Ascending aorta (tissue), 2 donors: Measurements from ENCODE around the gene IQGAP2. TPM values are rescaled to one million over a fixed set of nuclear protein-coding genes. Genes with fewer than 3 reads are reported as not detected.

ENCODE experiments used
- DNase-seq, 2 donors: peaks; one replicate each; pipeline ENCODE4 v3.0.0-alpha.2; 2019; ENCODE audit warnings: low spot score in 2 of 2
- H3K27ac ChIP-seq, 2 donors: fragments of 200-600 bp; sonication (generic); one replicate each; pipeline ENCODE4 v1.5.1; 2016 to 2017; ENCODE audit warnings: mild to moderate bottlenecking in 1 of 2
- H3K27me3 ChIP-seq: fragments of 200-600 bp; sonication (generic); one replicate; pipeline ENCODE4 v1.5.1; 2017
- H3K36me3 ChIP-seq, 2 donors: fragments of 200-600 bp; sonication (generic); one replicate each; pipeline ENCODE4 v1.5.1; 2016
- H3K4me1 ChIP-seq, 2 donors: fragments of 200-600 bp; sonication (generic); one replicate each; pipeline ENCODE4 v1.5.1; 2016 to 2017; ENCODE audit warnings: mild to moderate bottlenecking in 1 of 2
- H3K4me3 ChIP-seq, 2 donors: fragments of 200-600 bp; sonication (generic); one replicate each; pipeline ENCODE4 v1.5.1; 2016 to 2017; ENCODE audit warnings: mild to moderate bottlenecking in 1 of 2
- H3K9me3 ChIP-seq, 2 donors: fragments of 200-600 bp; sonication (generic); one replicate each; pipeline ENCODE4 v1.5.1; 2016
- intact Hi-C: fragments of 100-400 bp; cut with DNase I; formaldehyde crosslinking; loops from one replicate; pipeline ENCODE4 v1.15.1; 2023
- total RNA-seq: library from RNA; depleted of rRNA; stranded (reverse); fragments of >200 nt; gene quantifications from one replicate; pipeline ENCODE4 v1.1.0, GENCODE V29; 2016
- TF ChIP-seq, protein P1 (sequence below), 3 experiments: fragments of 200-600 bp in 2 of 3; fragments of 450-650 bp in 1 of 3; sonication (generic) in 2 of 3; IDR thresholded peaks; one replicate each; pipeline ENCODE4 v1.5.1; 2016 to 2019; ENCODE audit warnings: antibody characterized with exemption in 3 of 3, mild to moderate bottlenecking in 1 of 3, moderate library complexity in 1 of 3

The IQGAP2 gene
- total RNA-seq, 1 donor from 2014 or later = 19.8 TPM

DNA sequence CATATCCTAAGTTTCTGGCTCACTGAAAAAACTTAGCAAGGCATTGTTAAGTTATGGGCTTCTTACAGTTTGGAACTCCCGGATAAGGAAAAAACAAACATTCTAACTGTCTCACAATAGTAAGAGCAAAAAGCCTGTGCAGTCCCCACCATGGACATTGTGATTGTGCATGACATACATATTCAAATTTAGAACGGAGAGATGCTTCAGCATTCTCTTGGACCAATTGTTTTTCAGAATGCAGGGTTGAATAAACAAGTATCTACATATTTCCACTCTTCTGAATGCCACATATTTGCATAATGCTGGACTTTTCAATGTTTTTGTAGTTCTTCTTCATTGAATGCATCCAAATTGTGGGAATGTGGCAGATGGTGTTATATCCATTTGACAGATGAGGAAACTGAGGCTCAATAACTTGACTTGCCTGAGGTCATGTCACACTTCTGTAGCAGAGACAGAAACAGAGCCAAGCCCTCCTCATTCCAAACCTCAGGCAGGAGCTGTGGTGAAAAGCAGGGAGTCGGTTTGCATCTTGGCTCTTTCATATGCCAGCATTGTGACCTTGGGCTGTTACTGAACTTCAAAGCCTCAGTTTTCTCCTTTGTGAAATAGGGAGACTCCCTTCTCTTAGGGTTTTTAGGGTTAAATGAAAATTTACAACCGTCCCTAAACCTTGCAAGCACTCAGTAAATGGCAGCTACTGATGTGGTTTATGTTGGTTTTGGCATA lies 95.1 kb downstream of the IQGAP2 start:
- Histone ChIP-seq H3K27ac (no peak overlapping the region), H3K36me3 (no peaks in the 10 kb centered on the region), H3K4me1 (no peaks in the 10 kb centered on the region), H3K4me3 (no peak overlapping the region), H3K9me3 (no peaks in the 10 kb centered on the region), H3K27me3 (no peaks in the 10 kb centered on the region)
- intact Hi-C loops = no loop called here
- DNase-seq = no peak
- TF ChIP-seq, protein P1, sequence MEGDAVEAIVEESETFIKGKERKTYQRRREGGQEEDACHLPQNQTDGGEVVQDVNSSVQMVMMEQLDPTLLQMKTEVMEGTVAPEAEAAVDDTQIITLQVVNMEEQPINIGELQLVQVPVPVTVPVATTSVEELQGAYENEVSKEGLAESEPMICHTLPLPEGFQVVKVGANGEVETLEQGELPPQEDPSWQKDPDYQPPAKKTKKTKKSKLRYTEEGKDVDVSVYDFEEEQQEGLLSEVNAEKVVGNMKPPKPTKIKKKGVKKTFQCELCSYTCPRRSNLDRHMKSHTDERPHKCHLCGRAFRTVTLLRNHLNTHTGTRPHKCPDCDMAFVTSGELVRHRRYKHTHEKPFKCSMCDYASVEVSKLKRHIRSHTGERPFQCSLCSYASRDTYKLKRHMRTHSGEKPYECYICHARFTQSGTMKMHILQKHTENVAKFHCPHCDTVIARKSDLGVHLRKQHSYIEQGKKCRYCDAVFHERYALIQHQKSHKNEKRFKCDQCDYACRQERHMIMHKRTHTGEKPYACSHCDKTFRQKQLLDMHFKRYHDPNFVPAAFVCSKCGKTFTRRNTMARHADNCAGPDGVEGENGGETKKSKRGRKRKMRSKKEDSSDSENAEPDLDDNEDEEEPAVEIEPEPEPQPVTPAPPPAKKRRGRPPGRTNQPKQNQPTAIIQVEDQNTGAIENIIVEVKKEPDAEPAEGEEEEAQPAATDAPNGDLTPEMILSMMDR (IDR thresholded peaks at IDR 0.05) = no peak

DNA sequence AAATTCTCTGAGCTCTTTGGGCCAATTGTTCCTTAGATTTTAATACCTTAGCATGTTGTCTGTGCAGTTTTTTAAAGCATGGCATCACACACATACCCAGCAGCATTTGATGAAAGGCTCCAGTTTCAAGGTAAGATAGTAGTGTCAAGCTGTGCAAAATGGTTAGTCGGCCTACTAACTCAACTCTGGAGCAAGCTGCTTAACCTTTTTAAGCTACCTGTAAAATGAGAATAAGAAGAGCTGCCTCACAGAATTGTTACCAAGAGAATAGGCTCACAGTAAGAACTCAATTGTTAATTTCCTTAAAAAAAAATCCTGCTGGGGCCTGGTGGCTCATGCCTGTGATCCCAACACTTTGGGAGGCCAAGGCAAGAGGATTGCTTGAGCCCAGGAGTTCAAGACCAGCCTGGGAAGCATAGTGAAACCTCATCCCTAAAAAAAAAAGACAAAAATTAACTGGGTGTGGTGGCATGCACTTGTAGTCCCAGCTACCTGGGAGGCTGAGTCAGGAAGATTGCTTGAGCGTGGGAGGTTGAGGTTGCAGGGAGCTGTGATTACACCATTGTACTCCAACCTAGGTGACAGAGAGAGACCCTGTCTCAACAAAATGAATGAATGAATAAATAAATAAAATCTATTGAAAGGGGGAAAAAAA lies 96.5 kb downstream of the IQGAP2 start:
- Histone ChIP-seq H3K4me1 (no peaks in the 10 kb centered on the region), H3K9me3 (no peaks in the 10 kb centered on the region), H3K27ac (no peak overlapping the region), H3K27me3 (no peaks in the 10 kb centered on the region), H3K36me3 (no peaks in the 10 kb centered on the region), H3K4me3 (no peak overlapping the region)
- no peak for DNase-seq
- TF ChIP-seq, protein P1 (IDR thresholded peaks at IDR 0.05) = no peak
- intact Hi-C loops = no loop called here

DNA sequence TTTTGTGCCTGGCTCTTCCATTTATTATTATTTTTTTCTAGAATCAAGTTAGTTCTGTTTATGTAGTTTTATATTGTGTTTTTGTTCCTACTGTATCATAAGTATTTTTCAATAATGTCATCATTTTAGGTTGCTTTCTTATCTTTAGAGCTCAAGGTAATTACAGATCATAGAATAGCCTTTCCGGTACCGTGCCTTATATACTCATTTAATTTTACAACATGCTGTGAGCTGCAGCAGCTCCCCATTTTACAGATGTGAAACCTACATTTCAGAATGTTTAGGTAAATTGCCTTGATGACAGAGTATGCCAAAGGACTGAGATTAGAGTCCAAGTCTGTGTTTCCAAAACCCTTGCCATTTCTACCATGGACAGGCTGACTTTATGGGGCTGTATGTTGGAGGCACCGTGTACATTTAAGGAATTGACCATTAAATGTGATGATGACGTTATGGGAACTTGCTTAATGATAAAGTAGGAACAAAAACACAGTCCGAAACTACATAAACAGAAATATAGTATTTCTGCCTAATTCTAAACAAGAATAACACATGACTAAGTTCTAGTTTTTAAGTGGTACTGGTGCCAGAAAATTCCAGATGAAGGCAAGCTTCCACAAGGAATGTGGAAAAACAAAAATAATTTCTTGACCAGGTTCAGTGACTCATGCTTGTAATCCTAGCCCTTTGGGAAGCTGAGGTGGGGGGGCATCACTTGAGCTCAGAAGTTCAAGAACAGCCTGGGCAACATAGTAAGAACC lies 97.7 kb downstream of the IQGAP2 start:
- TF ChIP-seq, protein P1 (IDR thresholded peaks at IDR 0.05) = no peak
- H3K4me1 ChIP-seq = no peaks in the 10 kb centered on the region
- no peak overlapping the region for H3K4me3 ChIP-seq
- H3K27me3 ChIP-seq = no peaks in the 10 kb centered on the region
- intact Hi-C loops = no loop called here
- H3K27ac ChIP-seq = no peak overlapping the region
- no peaks in the 10 kb centered on the region for H3K36me3 ChIP-seq
- no peak for DNase-seq
- no peaks in the 10 kb centered on the region for H3K9me3 ChIP-seq

DNA sequence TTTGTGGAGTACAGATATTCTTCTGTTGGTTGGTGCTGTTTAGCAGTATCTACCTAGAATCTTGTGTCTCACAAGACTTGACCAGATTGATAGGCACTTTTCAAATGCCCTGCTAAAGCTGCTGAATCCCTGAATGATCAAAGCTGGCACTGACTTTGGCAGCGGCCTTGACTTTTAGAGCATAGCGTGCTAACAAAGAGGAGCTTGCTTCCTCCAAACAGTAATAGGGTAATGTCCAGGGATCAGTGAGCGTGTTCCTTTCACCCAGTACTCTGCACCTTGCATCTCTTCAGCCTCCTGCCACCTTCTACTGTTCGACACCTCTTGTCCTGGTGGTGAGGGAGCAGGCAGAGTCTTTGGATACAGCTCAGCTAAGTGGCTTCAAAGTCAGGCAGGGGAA lies 100.8 kb downstream of the IQGAP2 start:
- no peaks in the 10 kb centered on the region for H3K27me3 ChIP-seq
- H3K36me3 ChIP-seq = no peaks in the 10 kb centered on the region
- no peak overlapping the region for H3K27ac ChIP-seq
- no peak overlapping the region for H3K4me3 ChIP-seq
- H3K4me1 ChIP-seq = no peaks in the 10 kb centered on the region
- DNase-seq = no peak
- intact Hi-C loops = no loop called here
- H3K9me3 ChIP-seq = no peaks in the 10 kb centered on the region
- TF ChIP-seq, protein P1 (IDR thresholded peaks at IDR 0.05) = no peak

DNA sequence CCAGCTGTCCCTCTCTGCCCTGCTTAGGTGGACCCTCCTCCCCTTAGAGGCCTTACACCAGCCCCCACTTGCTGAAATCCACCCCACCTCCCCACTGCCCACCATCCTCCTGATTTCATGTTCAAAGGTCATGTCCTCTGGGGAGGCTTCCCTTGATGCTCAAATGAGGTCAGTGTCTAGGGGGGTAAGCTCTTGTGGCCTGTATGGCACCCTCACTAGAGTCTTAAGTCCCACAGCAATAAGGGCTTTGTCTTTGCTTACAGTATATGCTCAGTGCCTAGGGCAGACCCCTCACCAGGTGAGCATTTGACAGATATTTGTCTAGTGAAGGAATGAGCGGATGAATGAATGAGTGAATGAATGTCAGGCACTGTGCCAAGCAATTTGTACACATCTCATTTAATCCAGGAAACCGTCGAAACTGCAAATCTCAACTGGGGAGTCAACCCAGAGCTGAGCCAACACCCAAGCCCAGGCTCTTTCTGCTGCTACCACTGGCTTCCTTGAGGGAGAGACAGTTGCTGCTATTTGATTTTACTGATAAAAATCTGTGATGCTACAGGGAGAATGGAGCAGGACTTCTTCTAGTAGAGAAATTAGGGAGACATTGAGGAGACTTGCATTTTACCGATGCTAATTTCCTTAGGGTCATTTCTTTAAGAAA lies 101.9 kb downstream of the IQGAP2 start:
- no peak for DNase-seq
- H3K27me3 ChIP-seq = no peaks in the 10 kb centered on the region
- no peak overlapping the region for H3K4me3 ChIP-seq
- intact Hi-C loops = no loop called here
- TF ChIP-seq, protein P1 (IDR thresholded peaks at IDR 0.05) = no peak
- H3K36me3 ChIP-seq = no peaks in the 10 kb centered on the region
- no peak overlapping the region for H3K27ac ChIP-seq
- H3K4me1 ChIP-seq = no peaks in the 10 kb centered on the region
- no peaks in the 10 kb centered on the region for H3K9me3 ChIP-seq
